RWPE1 (cell line): ENCODE results near the gene UGT1A5.

Source experiments
- CTCF ChIA-PET: fragments of 350-600 bp; sonication (Branson Sonifier 250); formaldehyde crosslinking; extraction: SDS; loops from one replicate; lab custom pipeline; 2021; lab: Yijun Ruan, JAX
- POLR2A ChIA-PET: fragments of 400-600 bp; formaldehyde crosslinking; extraction: SDS; loops from one replicate; lab custom pipeline; 2020; ENCODE audit warnings: antibody characterized with exemption; ENCODE audit not compliant: low non-redundant PET; lab: Yijun Ruan, JAX
- DNase-seq: peaks from one replicate; pipeline ENCODE4 v3.0.0; 2012; ENCODE audit warnings: low spot score
- H3K27ac ChIP-seq: fragments of 450-650 bp; 2 replicates; pipeline ENCODE4 v1.5.1; 2017
- CTCF ChIP-seq: fragments of 450-650 bp; conservative IDR thresholded peaks from 2 replicates; pipeline ENCODE4 v1.5.1; 2017; ENCODE audit warnings: low read depth, mild to moderate bottlenecking

The UGT1A5 gene

GRCh38 chr2:233691443-233692433, 21.0 kb upstream of the UGT1A5 start:
- DNase-seq = peak; percentile 96
- ChIA-PET CTCF (interaction anchor here (0.7 kb wide), 1 partner anchor 34 kb away, joined by 3 read pairs; no protein-coding TSS in a partner anchor), POLR2A (interaction anchor here (1.0 to 1.7 kb wide), 3 partner anchors 14 to 128 kb away, joined by 3 to 6 read pairs (median 4); partner anchors contain the start of gene USP40)
- peak overlapping the region; percentile 88 for H3K27ac ChIP-seq
- TF ChIP-seq CTCF = no peak

- H3K27ac ChIP-seq = peak within 1 kb of the TSS; percentile 88
- no peak for TF ChIP-seq CTCF
- DNase-seq = no peak
- CTCF ChIA-PET = interaction anchor here (0.6 to 0.7 kb wide), 2 partner anchors 34 to 1409 kb away, joined by 3 to 6 read pairs; no protein-coding TSS in a partner anchor
- POLR2A ChIA-PET = no interaction called here
Measured at GRCh38 chr2:233692648-233693047, 20.1 kb upstream of the UGT1A5 start, which contains the start of gene UGT1A6. Gene UGT1A6 (plus strand): TSS chr2:233692890. CDS start chr2:233693005, 115 bp downstream.

GRCh38 chr2:233693963-233694362, 18.7 kb upstream of the UGT1A5 start:
- no peak for TF ChIP-seq CTCF
- ChIA-PET CTCF (no interaction called here), POLR2A (no interaction called here)

GRCh38 chr2:233698740-233699139, 14.0 kb upstream of the UGT1A5 start:
- CTCF ChIA-PET = no interaction called here
- no peak for DNase-seq
- POLR2A ChIA-PET = no interaction called here
- no peak for TF ChIP-seq CTCF
- H3K27ac ChIP-seq = peak overlapping the region; percentile 36; the same call in 1 of the 2 replicates

More at GRCh38 chr2:233693963-233694362, 18.7 kb upstream of the UGT1A5 start:
- DNase-seq = no peak
- no peak overlapping the region for H3K27ac ChIP-seq

GRCh38 chr2:233699424-233700027, 13.2 kb upstream of the UGT1A5 start:
- no peak for DNase-seq
- no peak for TF ChIP-seq CTCF
- peak overlapping the region; percentile 86 for H3K27ac ChIP-seq
- ChIA-PET CTCF (interaction anchor here (0.6 kb wide), 1 partner anchor 17 kb away, joined by 3 read pairs; no protein-coding TSS in a partner anchor), POLR2A (no interaction called here)
